ENCODE measurements around the gene VKORC1L1. TPM values are rescaled to one million over a fixed set of nuclear protein-coding genes. Genes with fewer than 3 reads are reported as not detected.

The VKORC1L1 gene
- total RNA-seq, 1 experiment from 2014 or later = 30.9 TPM

GRCh38 chr7:65980478-65981250 lies 107.8 kb downstream of the VKORC1L1 start:
- 0 out of 2 replicates have a peak overlapping the region, but pooled peaks have one; percentile 10 for H3K27ac ChIP-seq (ENCODE audit: low read depth, low read length)
- BruUV-seq (replicated peaks) = no TSS peak
- RAD21 ChIA-PET (ENCODE audit: low non-redundant PET in 1 of 2, low total read pairs in 2 of 2, uncharacterized antibody in 2 of 2, unreplicated experiment in 2 of 2) = no interaction called here
- peaks cover 37% of the 10 kb centered on the region for H3K79me2 ChIP-seq (ENCODE audit: insufficient read depth, low read length)
- no peaks in the 10 kb centered on the region for H3K27me3 ChIP-seq (ENCODE audit: insufficient read depth, low read length)
- H3K9ac ChIP-seq (ENCODE audit: low read length) = peak overlapping the region; percentile 81
- POLR2A ChIA-PET = no interaction called here
- peak overlapping the region; percentile 71 for H3K4me2 ChIP-seq (ENCODE audit: low read length)
- intact Hi-C loops (cut with micrococcal nuclease) = no loop called here
- CTCF ChIA-PET = no interaction called here
- H3K9me3 ChIP-seq (ENCODE audit: control insufficient read depth in 1 of 2, insufficient read depth in 1 of 2, low read depth in 1 of 2, low read length in 2 of 2) = no peaks in the 10 kb centered on the region
- no peak overlapping the region for H2AFZ ChIP-seq (ENCODE audit: low read depth, low read length, poor library complexity, severe bottlenecking)
- H3K4me1 ChIP-seq (ENCODE audit: control insufficient read depth in 1 of 2, insufficient read depth in 2 of 2, low read length in 2 of 2) = peaks cover 18 to 28% of the 10 kb centered on the region in 2 experiments
- no peak for ATAC-seq
- peak overlapping the region; percentile 66 to 80 for H3K4me3 ChIP-seq (replicated peaks in 1 of 2; ENCODE audit: low read depth in 1 of 2, low read length in 2 of 2)
- no peak for DNase-seq (ENCODE audit: low read depth, low spot score)
- no peaks in the 10 kb centered on the region for H3K9me2 ChIP-seq (ENCODE audit: insufficient read depth)
- H4K20me1 ChIP-seq (ENCODE audit: insufficient read depth) = no peaks in the 10 kb centered on the region
- TF ChIP-seq RAD21 (IDR thresholded peaks at IDR 0.05; ENCODE audit: low read depth) (no peak), EGR1 (IDR thresholded peaks at IDR 0.05; ENCODE audit: low read depth) (peak; percentile 30; the same call in 1 of the 2 replicates)
- peaks cover 6 to 12% of the 10 kb centered on the region in 2 experiments; a peak in 2 of 4 replicates for H3K36me3 ChIP-seq (ENCODE audit: control insufficient read depth in 1 of 2, insufficient read depth in 2 of 2, low read length in 2 of 2)

DNA sequence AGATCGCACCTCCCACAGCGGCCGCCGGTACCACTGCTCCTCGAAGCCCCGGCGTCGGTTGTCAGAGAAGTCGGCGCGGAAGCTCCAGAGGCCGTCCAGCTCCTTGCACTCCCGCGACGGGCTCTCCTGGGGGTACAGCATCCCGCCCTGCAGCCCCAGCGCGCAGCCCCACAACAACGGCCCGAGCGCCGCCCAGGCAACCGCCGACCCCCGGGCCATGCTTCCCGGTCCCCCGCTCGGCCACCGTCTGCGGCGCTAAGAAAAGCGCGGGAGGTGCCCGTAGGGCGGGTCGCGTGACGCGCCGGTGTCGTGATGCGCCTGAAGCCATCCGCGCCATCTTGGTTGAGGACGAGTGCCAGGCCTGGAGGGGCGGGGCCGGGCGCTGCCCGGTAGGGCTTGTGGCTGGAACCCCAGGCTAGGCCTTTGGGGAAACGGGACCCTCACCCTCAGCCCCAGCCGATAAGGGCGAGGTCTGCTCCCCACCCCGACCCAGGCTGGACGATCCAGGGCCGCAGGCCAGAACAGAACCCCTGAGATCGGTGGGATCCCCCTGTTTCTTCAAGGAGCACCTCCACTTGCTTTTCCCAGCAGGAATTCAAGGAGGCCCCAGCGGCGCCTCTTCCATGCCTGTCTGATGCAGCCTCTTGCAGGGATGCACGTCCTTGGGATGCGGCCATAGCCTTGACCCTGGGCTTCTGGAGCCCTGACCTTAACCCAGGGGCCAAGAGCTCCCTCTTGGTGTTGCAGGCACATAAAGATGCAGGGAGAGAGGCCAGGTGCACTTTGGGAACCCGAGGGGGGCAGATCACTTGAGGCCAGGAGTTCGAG lies 109.3 kb downstream of the VKORC1L1 start, which contains the start of gene GUSB:
TSS of gene GUSB (minus strand) at position 249 of the 828 bp plus-strand sequence. CDS start at position 219, 30 bp downstream.
- Histone ChIP-seq H2AFZ (ENCODE audit: low read depth, low read length, poor library complexity, severe bottlenecking) (peak within 1 kb of the TSS; percentile 96), H3K79me2 (ENCODE audit: insufficient read depth, low read length) (peaks cover 33% of the 10 kb centered on the region)
- TF ChIP-seq ZFX (IDR thresholded peaks at IDR 0.05) = peak; percentile 86
- no peak for TF ChIP-seq RAD21 (IDR thresholded peaks at IDR 0.05; ENCODE audit: low read depth)
- peak; percentile 83 for TF ChIP-seq SP1 (IDR thresholded peaks at IDR 0.05; ENCODE audit: low read depth)
- no peak for TF ChIP-seq EZH2 (IDR thresholded peaks at IDR 0.05)
- peak; percentile 99 for TF ChIP-seq YY1 (IDR thresholded peaks at IDR 0.05; ENCODE audit: extremely low read depth, insufficient replicate concordance, low read depth, low read length)
- TF ChIP-seq POLR2A (IDR thresholded peaks at IDR 0.05; ENCODE audit: borderline replicate concordance, extremely low read depth, insufficient read depth, insufficient read length) = peak; percentile 81
- TF ChIP-seq POLR2AphosphoS5 (IDR thresholded peaks at IDR 0.05; ENCODE audit: low read depth, low read length) = peak; percentile 83
- TF ChIP-seq SIN3A (IDR thresholded peaks at IDR 0.05; ENCODE audit: low read depth) = peak; percentile 69; the same call in 1 of the 2 replicates
- TF ChIP-seq, protein P1, sequence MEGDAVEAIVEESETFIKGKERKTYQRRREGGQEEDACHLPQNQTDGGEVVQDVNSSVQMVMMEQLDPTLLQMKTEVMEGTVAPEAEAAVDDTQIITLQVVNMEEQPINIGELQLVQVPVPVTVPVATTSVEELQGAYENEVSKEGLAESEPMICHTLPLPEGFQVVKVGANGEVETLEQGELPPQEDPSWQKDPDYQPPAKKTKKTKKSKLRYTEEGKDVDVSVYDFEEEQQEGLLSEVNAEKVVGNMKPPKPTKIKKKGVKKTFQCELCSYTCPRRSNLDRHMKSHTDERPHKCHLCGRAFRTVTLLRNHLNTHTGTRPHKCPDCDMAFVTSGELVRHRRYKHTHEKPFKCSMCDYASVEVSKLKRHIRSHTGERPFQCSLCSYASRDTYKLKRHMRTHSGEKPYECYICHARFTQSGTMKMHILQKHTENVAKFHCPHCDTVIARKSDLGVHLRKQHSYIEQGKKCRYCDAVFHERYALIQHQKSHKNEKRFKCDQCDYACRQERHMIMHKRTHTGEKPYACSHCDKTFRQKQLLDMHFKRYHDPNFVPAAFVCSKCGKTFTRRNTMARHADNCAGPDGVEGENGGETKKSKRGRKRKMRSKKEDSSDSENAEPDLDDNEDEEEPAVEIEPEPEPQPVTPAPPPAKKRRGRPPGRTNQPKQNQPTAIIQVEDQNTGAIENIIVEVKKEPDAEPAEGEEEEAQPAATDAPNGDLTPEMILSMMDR (IDR thresholded peaks at IDR 0.05 in 2 of 3, conservative IDR thresholded peaks at IDR 0.05 in 1 of 3; ENCODE audit: borderline replicate concordance in 1 of 3, insufficient read depth in 1 of 3, low read depth in 2 of 3, low read length in 2 of 3) = no peak
- peak; percentile 38 for TF ChIP-seq TCF7L2 (IDR thresholded peaks at IDR 0.05; ENCODE audit: borderline replicate concordance, extremely low read depth, insufficient read depth, insufficient read length)
- peak; percentile 85 for TF ChIP-seq ZBTB33 (IDR thresholded peaks at IDR 0.05; ENCODE audit: extremely low read depth, insufficient replicate concordance, low read length)
- TF ChIP-seq MAX (IDR thresholded peaks at IDR 0.05) = peak; percentile 96

More for the DNA sequence above, 109.3 kb downstream of the VKORC1L1 start, which contains the start of gene GUSB:
- H3K36me3 ChIP-seq (ENCODE audit: control insufficient read depth in 1 of 2, insufficient read depth in 2 of 2, low read length in 2 of 2) = peaks cover 6 to 12% of the 10 kb centered on the region in 2 experiments; a peak in 2 of 4 replicates
- POLR2A ChIA-PET = no interaction called here
- no TSS peak for BruUV-seq (replicated peaks)
- no peaks in the 10 kb centered on the region for H3K27me3 ChIP-seq (ENCODE audit: insufficient read depth, low read length)
- no peaks in the 10 kb centered on the region for H3K9me3 ChIP-seq (ENCODE audit: control insufficient read depth in 1 of 2, insufficient read depth in 1 of 2, low read depth in 1 of 2, low read length in 2 of 2)
- H3K4me2 ChIP-seq (ENCODE audit: low read length) = peak within 1 kb of the TSS; percentile 71
- ATAC-seq (peak; percentile 93), DNase-seq (ENCODE audit: low read depth, low spot score) (peak; percentile 82)
- peaks cover 18 to 28% of the 10 kb centered on the region in 2 experiments for H3K4me1 ChIP-seq (ENCODE audit: control insufficient read depth in 1 of 2, insufficient read depth in 2 of 2, low read length in 2 of 2)
- peak within 1 kb of the TSS; percentile 67 for H3K27ac ChIP-seq (ENCODE audit: low read depth, low read length)
- CTCF ChIA-PET = no interaction called here
- RAD21 ChIA-PET (ENCODE audit: low non-redundant PET in 1 of 2, low total read pairs in 2 of 2, uncharacterized antibody in 2 of 2, unreplicated experiment in 2 of 2) = no interaction called here
- peak within 1 kb of the TSS; percentile 66 to 80 for H3K4me3 ChIP-seq (replicated peaks in 1 of 2; ENCODE audit: low read depth in 1 of 2, low read length in 2 of 2)
- H3K9me2 ChIP-seq (ENCODE audit: insufficient read depth) = no peaks in the 10 kb centered on the region
- H3K9ac ChIP-seq (ENCODE audit: low read length) = peak within 1 kb of the TSS; percentile 81
- no peaks in the 10 kb centered on the region for H4K20me1 ChIP-seq (ENCODE audit: insufficient read depth)
- intact Hi-C loops (cut with micrococcal nuclease) = no loop called here

All from HCT116 (cell line).